HepG2 (cell line): ENCODE measurements around the gene AGBL1. TPM values are rescaled to one million over a fixed set of nuclear protein-coding genes. Genes with fewer than 3 reads are reported as not detected.

Experiments used
- ATAC-seq: fragments of 200-7000 bp; cut with Tn5 transposase; 3 replicates; pipeline ENCODE4 v1.9.1; 2020; ENCODE audit warnings: mild to moderate bottlenecking, moderate library complexity
- BruUV-seq: library from RNA; stranded (reverse); fragments of 400-500 nt; replicated peaks from 2 replicates; lab custom pipeline; 2021; lab: Mats Ljungman, UMichigan
- CTCF ChIA-PET: fragments of 300-600 bp; formaldehyde crosslinking; extraction: SDS; loops from one replicate; lab custom pipeline; 2021; ENCODE audit warnings: low total read pairs, inconsistent platforms, low intra/inter-chr PET ratio; lab: Yijun Ruan, JAX
- POLR2A ChIA-PET: fragments of 350-600 bp; sonication (Branson Sonifier 250); formaldehyde crosslinking; loops from one replicate; lab custom pipeline; 2020; ENCODE audit warnings: antibody characterized with exemption, inconsistent platforms; lab: Yijun Ruan, JAX
- DNase-seq: peaks from one replicate; pipeline ENCODE4 v3.0.0-alpha.2; 2015; ENCODE audit warnings: low spot score
- FAIRE-seq: peaks from 3 replicates; lab custom pipeline; 2011; peaks lifted over from hg19 to GRCh38; lab: Jason Lieb, UNC
- H2AFZ ChIP-seq: one replicate; pipeline ENCODE4 v1.6.1; 2011; ENCODE audit warnings: low read length, inconsistent platforms
- H3K27ac ChIP-seq: fragments of 300-600 bp; 3 replicates; pipeline ENCODE4 v1.8.0; 2011; ENCODE audit warnings: mixed run types, mild to moderate bottlenecking, mixed read lengths, low read length, inconsistent platforms; ENCODE audit not compliant: insufficient read depth; ENCODE audit errors: extremely low read length
- H3K27me3 ChIP-seq, 2 experiments: fragments of 200-600 bp in 1 of 2; 2 replicates in 1 of 2; 3 replicates in 1 of 2; pipeline versions ENCODE4 v1.6.0 to v1.8.0; 2011; ENCODE audit warnings: low read length in 2 of 2, mild to moderate bottlenecking in 2 of 2, moderate library complexity in 2 of 2, inconsistent platforms in 1 of 2; ENCODE audit not compliant: insufficient read depth in 2 of 2, control insufficient read depth in 1 of 2
- H3K36me3 ChIP-seq, 2 experiments: fragments of 200-600 bp in 1 of 2; replicated peaks in 1 of 2; 2 replicates in 1 of 2; 3 replicates in 1 of 2; pipeline versions ENCODE4 v1.5.1 to v1.8.0; 2011; ENCODE audit warnings: low read length in 2 of 2, inconsistent platforms in 1 of 2; ENCODE audit not compliant: insufficient read depth in 2 of 2, control insufficient read depth in 1 of 2
- H3K4me1 ChIP-seq: 2 replicates; pipeline ENCODE4 v1.5.1; 2012; ENCODE audit warnings: low read length, inconsistent platforms; ENCODE audit not compliant: insufficient read depth
- H3K4me2 ChIP-seq: 2 replicates; pipeline ENCODE4 v1.6.0; 2011; ENCODE audit warnings: low read depth, low read length, inconsistent platforms
- H3K4me3 ChIP-seq, 3 experiments: fragments of 200-600 bp in 1 of 3; sonication (generic), shearing (Covaris generic) in 1 of 3; replicated peaks in 1 of 3; 2 replicates each; pipeline ENCODE4 v1.5.1; 2011 to 2016; ENCODE audit warnings: low read length in 3 of 3, inconsistent platforms in 2 of 3, low read depth in 2 of 3, mild to moderate bottlenecking in 2 of 3, control low read depth in 1 of 3, mixed read lengths in 1 of 3; ENCODE audit not compliant: insufficient read depth in 1 of 3
- H3K79me2 ChIP-seq: one replicate; pipeline ENCODE4 v1.6.1; 2011; ENCODE audit warnings: low read length, inconsistent platforms; ENCODE audit not compliant: insufficient read depth
- H3K9ac ChIP-seq: 2 replicates; pipeline ENCODE4 v1.6.0; 2011; ENCODE audit warnings: mild to moderate bottlenecking, low read depth, low read length, inconsistent platforms; ENCODE audit not compliant: insufficient read depth
- H3K9me3 ChIP-seq: 2 replicates; pipeline ENCODE4 v1.5.1; 2012; ENCODE audit warnings: mild to moderate bottlenecking, low read length
- H4K20me1 ChIP-seq: 2 replicates; pipeline ENCODE4 v1.6.0; 2011; ENCODE audit warnings: inconsistent platforms, mild to moderate bottlenecking, low read length, moderate library complexity; ENCODE audit not compliant: insufficient read depth
- ADNP ChIP-seq: sonication (generic); formaldehyde crosslinking; IDR thresholded peaks from 2 replicates; pipeline ENCODE4 v1.4.0; 2020; ENCODE audit warnings: missing genetic modification reagents
- ARID5B ChIP-seq: IDR thresholded peaks from 2 replicates; pipeline ENCODE4 v1.4.0; 2020; ENCODE audit warnings: mild to moderate bottlenecking, missing genetic modification reagents
- CAMTA2 ChIP-seq: sonication (generic); formaldehyde crosslinking; IDR thresholded peaks from 2 replicates; pipeline ENCODE4 v1.4.0; 2020; ENCODE audit warnings: mild to moderate bottlenecking, missing genetic modification reagents, borderline replicate concordance
- CENPT ChIP-seq: sonication (generic); formaldehyde crosslinking; IDR thresholded peaks from 2 replicates; pipeline ENCODE4 v1.8.0; 2022; ENCODE audit warnings: low read depth, mild to moderate bottlenecking, moderate library complexity, missing genetic modification reagents
- FOXM1 ChIP-seq: sonication (generic); formaldehyde crosslinking; IDR thresholded peaks from 2 replicates; pipeline ENCODE4 v1.5.0; 2020; ENCODE audit warnings: missing genetic modification reagents
- HNRNPH1 ChIP-seq: fragments of 200-400 bp; formaldehyde crosslinking; optimal IDR thresholded peaks from 2 replicates; pipeline ENCODE3; 2017; ENCODE audit warnings: mild to moderate bottlenecking, low read depth, low read length
- MXD4 ChIP-seq: IDR thresholded peaks from 2 replicates; pipeline ENCODE4 v1.6.1; 2016; ENCODE audit warnings: mild to moderate bottlenecking, missing biosample characterization, missing genetic modification reagents
- NFE2L1 ChIP-seq: sonication (generic); formaldehyde crosslinking; IDR thresholded peaks from 2 replicates; pipeline ENCODE4 v1.4.0; 2020; ENCODE audit warnings: missing genetic modification reagents, mild to moderate bottlenecking, borderline replicate concordance
- NFYC ChIP-seq: IDR thresholded peaks from 2 replicates; pipeline ENCODE4 v1.6.1; 2016; ENCODE audit warnings: missing genetic modification reagents, missing compliant biosample characterization
- POLR2A ChIP-seq, 2 experiments: IDR thresholded peaks; 2 replicates each; pipeline ENCODE4 v1.6.1; 2011; ENCODE audit warnings: low read depth in 2 of 2, low read length in 2 of 2, mild to moderate bottlenecking in 1 of 2, moderate library complexity in 1 of 2; ENCODE audit not compliant: insufficient read depth in 1 of 2
- REPIN1 ChIP-seq: sonication (generic); formaldehyde crosslinking; IDR thresholded peaks from 2 replicates; pipeline ENCODE4 v1.8.0; 2022; ENCODE audit warnings: missing genetic modification reagents, low read depth, mild to moderate bottlenecking, borderline replicate concordance
- TRIM22 ChIP-seq: fragments of 450-650 bp; IDR thresholded peaks from 2 replicates; pipeline ENCODE4 v1.6.1; 2017
- ZNF484 ChIP-seq: sonication (generic); formaldehyde crosslinking; IDR thresholded peaks from 2 replicates; pipeline ENCODE4 v1.5.1; 2020; ENCODE audit warnings: mild to moderate bottlenecking, low read depth, missing genetic modification reagents, borderline replicate concordance
- ZNF720 ChIP-seq: sonication (generic); formaldehyde crosslinking; IDR thresholded peaks from 2 replicates; pipeline ENCODE4 v1.4.0; 2020; ENCODE audit warnings: missing genetic modification reagents
- WGBS: methylation state at CpG from one replicate; pipeline ENCODE4 v1.1.6; 2017; ENCODE audit warnings: low lambda C conversion rate; 5-methylcytosine and 5-hydroxymethylcytosine counted together
- in situ Hi-C: cut with HindIII; loops from 2 replicates; pipeline ENCODE4 v1.10.0; 2017; ENCODE audit warnings: low pct_unique_long_range_greater_than_20kb; ENCODE audit not compliant: extremely low pct_ligation_motif_present
- intact Hi-C: fragments of 100-400 bp; cut with micrococcal nuclease; formaldehyde crosslinking; loops from one replicate; pipeline ENCODE4 v1.10.0; 2022; ENCODE audit not compliant: unreplicated experiment
- polyA plus RNA-seq, 8 experiments: library from polyadenylated mRNA; depleted of rRNA in 3 of 8; stranded (reverse) in 7 of 8; unstranded in 1 of 8; fragments of >200 nt; fragmentation: Illumina TruSeq in 4 of 8; extraction: Trizol in 4 of 8; gene quantifications; 2 replicates each; pipeline versions ENCODE4 v1.2.1 to v1.2.3, GENCODE V29; 2011 to 2016; ENCODE audit warnings: low read depth in 4 of 8, missing spikeins in 1 of 8, mixed read lengths in 1 of 8; ENCODE audit not compliant: insufficient read depth in 1 of 8
- total RNA-seq, 5 experiments: library from RNA; depleted of rRNA; stranded (reverse); fragments of >200 nt; fragmentation: Illumina TruSeq; extraction: Trizol; gene quantifications; 2 replicates each; pipeline ENCODE4 v1.2.3, GENCODE V29; 2016; ENCODE audit warnings: low read depth in 1 of 5

AGBL1 gene
- total and polyA plus RNA-seq, 2 of the 13 experiments (the other 11 are each of a cell fraction or from before 2014, with no cell fraction given) = 0.01 TPM; not detected in 1

- peaks cover 60% of the 10 kb centered on the region for H3K9me3 ChIP-seq
- H3K9ac ChIP-seq = no peak overlapping the region
- CTCF ChIA-PET = no interaction called here
- no peaks in the 10 kb centered on the region for H3K4me1 ChIP-seq
- H3K27me3 ChIP-seq = no peaks in the 10 kb centered on the region; a peak in 1 of 5 replicates
- H2AFZ ChIP-seq = no peak overlapping the region
- no TSS peak for BruUV-seq
- no peaks in the 10 kb centered on the region for H3K79me2 ChIP-seq
- H4K20me1 ChIP-seq = no peaks in the 10 kb centered on the region
- DNase-seq = no peak
- no peaks in the 10 kb centered on the region for H3K36me3 ChIP-seq
- no peak overlapping the region for H3K27ac ChIP-seq
- POLR2A ChIA-PET = no interaction called here
- in situ Hi-C loops (no loop called here), intact Hi-C loops (no loop called here)
- no peak for TF ChIP-seq HNRNPH1
- H3K4me2 ChIP-seq = no peak overlapping the region
- no peak overlapping the region for H3K4me3 ChIP-seq
- no peak for FAIRE-seq
- no peak for ATAC-seq
Measured at GRCh38 chr15:86362555-86362954, 282.9 kb downstream of the AGBL1 start.

GRCh38 chr15:86373147-86373546, 293.5 kb downstream of the AGBL1 start:
- H3K27ac ChIP-seq = no peak overlapping the region
- no peaks in the 10 kb centered on the region for H3K79me2 ChIP-seq
- no peak for ATAC-seq
- H3K4me1 ChIP-seq = no peaks in the 10 kb centered on the region
- CTCF ChIA-PET = no interaction called here
- H2AFZ ChIP-seq = no peak overlapping the region
- no peak overlapping the region for H3K9ac ChIP-seq
- POLR2A ChIA-PET = no interaction called here
- DNase-seq = no peak
- in situ Hi-C loops (no loop called here), intact Hi-C loops (no loop called here)
- no peak overlapping the region for H3K4me2 ChIP-seq
- FAIRE-seq = no peak
- no peak overlapping the region for H3K4me3 ChIP-seq
- H3K9me3 ChIP-seq = peaks cover 60% of the 10 kb centered on the region
- no peaks in the 10 kb centered on the region for H3K36me3 ChIP-seq
- 56% methylated on average over 1 of the region's 1 CpG for WGBS
- no peaks in the 10 kb centered on the region for H3K27me3 ChIP-seq
- no TSS peak for BruUV-seq
- H4K20me1 ChIP-seq = no peaks in the 10 kb centered on the region
- no peak for TF ChIP-seq TRIM22
- no peak for TF ChIP-seq NFE2L1
- no peak for TF ChIP-seq POLR2A (IDR thresholded peaks at IDR 0.05; ENCODE audit: insufficient read depth in 1 of 2, low read depth in 2 of 2, low read length in 2 of 2)
- no peak for TF ChIP-seq NFYC (CRISPR knock-in tag)
- TF ChIP-seq ADNP (CRISPR knock-in tag) = no peak
- no peak for TF ChIP-seq CENPT (CRISPR knock-in tag)
- no peak for TF ChIP-seq ZNF720 (CRISPR knock-in tag)
- no peak for TF ChIP-seq FOXM1
- no peak for TF ChIP-seq ZNF484 (CRISPR knock-in tag)
- no peak for TF ChIP-seq MXD4 (CRISPR knock-in tag)
- no peak for TF ChIP-seq ARID5B (CRISPR knock-in tag)
- TF ChIP-seq CAMTA2 (CRISPR knock-in tag) = no peak
- no peak for TF ChIP-seq REPIN1 (CRISPR knock-in tag)
